Gastrocnemius medialis (tissue), 4 donors: ENCODE results near the gene GNB1L.

ENCODE experiments used
- POLR2A ChIP-seq, 2 donors: fragments of 450-650 bp; IDR thresholded peaks; one replicate each; pipeline ENCODE4 v1.6.1; 2017; ENCODE audit warnings: antibody characterized with exemption in 2 of 2, mild to moderate bottlenecking in 2 of 2, moderate library complexity in 2 of 2
- TF ChIP-seq, protein P1 (sequence below), 5 experiments: fragments of 450-650 bp in 3 of 5; fragments of 200-600 bp in 2 of 5; sonication (generic) in 2 of 5; IDR thresholded peaks in 4 of 5; conservative IDR thresholded peaks in 1 of 5; 1 replicate in 4 of 5; 2 replicates in 1 of 5; pipeline ENCODE4 v1.5.1; 2016 to 2019; ENCODE audit warnings: antibody characterized with exemption in 5 of 5, mild to moderate bottlenecking in 3 of 5, moderate library complexity in 3 of 5

GRCh38 chr22:19898831-19899567, 44.3 kb upstream of the GNB1L start:
- TF ChIP-seq, protein P1, sequence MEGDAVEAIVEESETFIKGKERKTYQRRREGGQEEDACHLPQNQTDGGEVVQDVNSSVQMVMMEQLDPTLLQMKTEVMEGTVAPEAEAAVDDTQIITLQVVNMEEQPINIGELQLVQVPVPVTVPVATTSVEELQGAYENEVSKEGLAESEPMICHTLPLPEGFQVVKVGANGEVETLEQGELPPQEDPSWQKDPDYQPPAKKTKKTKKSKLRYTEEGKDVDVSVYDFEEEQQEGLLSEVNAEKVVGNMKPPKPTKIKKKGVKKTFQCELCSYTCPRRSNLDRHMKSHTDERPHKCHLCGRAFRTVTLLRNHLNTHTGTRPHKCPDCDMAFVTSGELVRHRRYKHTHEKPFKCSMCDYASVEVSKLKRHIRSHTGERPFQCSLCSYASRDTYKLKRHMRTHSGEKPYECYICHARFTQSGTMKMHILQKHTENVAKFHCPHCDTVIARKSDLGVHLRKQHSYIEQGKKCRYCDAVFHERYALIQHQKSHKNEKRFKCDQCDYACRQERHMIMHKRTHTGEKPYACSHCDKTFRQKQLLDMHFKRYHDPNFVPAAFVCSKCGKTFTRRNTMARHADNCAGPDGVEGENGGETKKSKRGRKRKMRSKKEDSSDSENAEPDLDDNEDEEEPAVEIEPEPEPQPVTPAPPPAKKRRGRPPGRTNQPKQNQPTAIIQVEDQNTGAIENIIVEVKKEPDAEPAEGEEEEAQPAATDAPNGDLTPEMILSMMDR (IDR thresholded peaks at IDR 0.05 in 4 of 5, conservative IDR thresholded peaks at IDR 0.05 in 1 of 5) = no peak
- no peak for TF ChIP-seq POLR2A (IDR thresholded peaks at IDR 0.05)
